ENCODE measurements around the gene ARHGAP9. TPM values are rescaled to one million over a fixed set of nuclear protein-coding genes. Genes with fewer than 3 reads are reported as not detected.
A peak's percentile ranks its signal among the peaks of the same experiment; 100 is the strongest.

The ARHGAP9 gene
- total and polyA plus RNA-seq, 11 donors: 1.7 to 33.4 (median 3.6) TPM

DNA sequence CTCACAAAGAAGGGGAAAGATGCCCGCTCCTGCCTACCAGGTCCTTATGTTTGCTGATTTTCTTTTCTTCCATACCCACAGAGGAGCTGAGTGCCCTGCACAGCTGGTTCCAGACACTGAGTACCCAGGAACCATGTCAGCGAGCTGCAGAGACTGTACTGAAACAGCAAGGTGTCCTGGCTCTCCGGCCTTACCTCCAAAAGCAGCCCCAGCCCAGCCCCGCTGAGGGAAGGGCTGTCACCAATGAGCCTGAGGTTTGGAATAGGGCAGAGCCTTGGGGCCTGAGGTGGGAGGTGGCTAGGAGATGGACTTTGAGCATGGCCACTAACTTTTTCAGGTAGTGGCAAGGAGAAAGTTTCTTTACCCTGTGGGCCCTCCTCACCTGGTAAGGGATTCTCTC is 10.5 kb upstream of the ARHGAP9 start:
- DNase-seq: no peak
- Histone ChIP-seq H3K27me3 (no peaks in the 10 kb centered on the region), H3K9me3 (no peaks in the 10 kb centered on the region), H3K4me3 (no peak overlapping the region), H3K4me1 (peaks cover 6 to 20% (median 10%) of the 10 kb centered on the region in 12 donors), H3K36me3 (peaks cover 0 to 46% (median 42%) of the 10 kb centered on the region in 9 donors), H3K27ac (no peak overlapping the region)
- TF ChIP-seq CTCF (IDR thresholded peaks at IDR 0.05) (no peak), POLR2A (IDR thresholded peaks at IDR 0.05) (no peak)
- WGBS, 4 donors: 90 to 98% (median 96%) methylated on average over 1 to 4 of the region's 4 CpGs
- intact Hi-C loops (cut with DNase I): no loop called here
- no peak for ATAC-seq

GRCh38 chr12:57489157-57489641 is 9.5 kb upstream of the ARHGAP9 start:
- Histone ChIP-seq H3K9me3 (no peaks in the 10 kb centered on the region), H3K4me1 (peaks cover 6 to 20% (median 10%) of the 10 kb centered on the region in 12 donors), H3K4me3 (peak overlapping the region in 10 of 12 donors; percentile 67 to 97 (median 84)), H3K27ac (peak overlapping the region in 1 of 12 donors; percentile 77), H3K36me3 (peaks cover 0 to 44% (median 41%) of the 10 kb centered on the region in 9 donors), H3K27me3 (no peaks in the 10 kb centered on the region)
- ATAC-seq (no peak), DNase-seq (no peak)
- intact Hi-C loops (cut with DNase I): loop anchor here in 3 of 10 donors (2.0 to 5.0 kb wide), 3 partner anchors 24 to 58 kb away; partner anchors contain the start of gene DCTN2 (in 1 of the 3)
- WGBS, 4 donors: 91 to 94% (median 92%) methylated on average over 5 of the region's 5 CpGs
- no peak for TF ChIP-seq CTCF (IDR thresholded peaks at IDR 0.05)
- TF ChIP-seq POLR2A (IDR thresholded peaks at IDR 0.05): no peak

GRCh38 chr12:57488402-57489156 is 8.9 kb upstream of the ARHGAP9 start:
- TF ChIP-seq POLR2A (IDR thresholded peaks at IDR 0.05) (no peak), CTCF (IDR thresholded peaks at IDR 0.05) (no peak)
- no peaks in the 10 kb centered on the region for H3K9me3 ChIP-seq
- intact Hi-C loops (cut with DNase I): loop anchor here in 3 of 10 donors (2.0 to 5.0 kb wide), 3 partner anchors 24 to 59 kb away; partner anchors contain the start of gene DCTN2 (in 1 of the 3)
- H3K27ac ChIP-seq: peak overlapping the region in 11 of 12 donors; percentile 48 to 84 (median 72)
- peaks cover 0 to 40% (median 37%) of the 10 kb centered on the region in 9 donors for H3K36me3 ChIP-seq
- DNase-seq (no peak), ATAC-seq (peak in 2 of 4 donors; percentile 6 to 15)
- peak overlapping the region; percentile 66 to 97 (median 82) for H3K4me3 ChIP-seq
- peaks cover 6 to 20% (median 10%) of the 10 kb centered on the region in 12 donors for H3K4me1 ChIP-seq
- WGBS, 4 donors: 32 to 34% (median 33%) methylated on average over 11 of the region's 11 CpGs
- no peaks in the 10 kb centered on the region for H3K27me3 ChIP-seq
